GM23248 (cell line): Measurements from ENCODE around the gene RNF207. TPM values are rescaled to one million over a fixed set of nuclear protein-coding genes. Genes with fewer than 3 reads are reported as not detected.

ENCODE experiments used
- DNase-seq: peaks from one replicate; pipeline ENCODE4 v3.0.0-alpha.2; 2015
- H2AFZ ChIP-seq: fragments of 200-600 bp; sonication (generic); 2 replicates; pipeline ENCODE4 v1.6.1; 2016; ENCODE audit warnings: antibody characterized with exemption
- H3F3A ChIP-seq: fragments of 200-600 bp; sonication (generic); 2 replicates; pipeline ENCODE4 v1.6.1; 2016; ENCODE audit warnings: mild to moderate bottlenecking, antibody characterized with exemption, mixed run types; ENCODE audit not compliant: insufficient read depth
- H3K27ac ChIP-seq: fragments of 200-600 bp; sonication (generic); 2 replicates; pipeline ENCODE4 v1.5.1; 2016; ENCODE audit warnings: mild to moderate bottlenecking
- H3K27me3 ChIP-seq: fragments of 200-600 bp; sonication (generic); replicated peaks from 2 replicates; pipeline ENCODE4 v1.6.1; 2016; ENCODE audit warnings: mild to moderate bottlenecking; ENCODE audit not compliant: insufficient read depth
- H3K36me3 ChIP-seq: fragments of 200-600 bp; sonication (generic); 2 replicates; pipeline ENCODE4 v1.6.1; 2016; ENCODE audit warnings: low read depth, mild to moderate bottlenecking
- H3K4me1 ChIP-seq: fragments of 200-600 bp; sonication (generic); 2 replicates; pipeline ENCODE4 v1.6.1; 2016; ENCODE audit warnings: mild to moderate bottlenecking; ENCODE audit not compliant: insufficient read depth
- H3K4me2 ChIP-seq: fragments of 200-600 bp; sonication (generic); one replicate; pipeline ENCODE4 v1.6.1; 2016; ENCODE audit warnings: mild to moderate bottlenecking; ENCODE audit not compliant: unreplicated experiment
- H3K4me3 ChIP-seq: fragments of 200-600 bp; sonication (generic); 2 replicates; pipeline ENCODE4 v1.5.1; 2016; ENCODE audit warnings: mild to moderate bottlenecking
- H3K79me2 ChIP-seq: fragments of 200-600 bp; sonication (generic); 2 replicates; pipeline ENCODE4 v1.6.1; 2016; ENCODE audit warnings: mild to moderate bottlenecking; ENCODE audit not compliant: insufficient read depth
- H3K9ac ChIP-seq: fragments of 200-600 bp; sonication (generic); 2 replicates; pipeline ENCODE4 v1.6.1; 2016; ENCODE audit warnings: mild to moderate bottlenecking
- H3K9me2 ChIP-seq: fragments of 200-600 bp; sonication (generic); 2 replicates; pipeline ENCODE4 v1.6.1; 2016; ENCODE audit warnings: mixed run types, mild to moderate bottlenecking, moderate library complexity; ENCODE audit not compliant: insufficient read depth
- H3K9me3 ChIP-seq: fragments of 200-600 bp; sonication (generic); one replicate; pipeline ENCODE4 v1.6.1; 2017; ENCODE audit warnings: low read depth
- H4K20me1 ChIP-seq: fragments of 200-600 bp; sonication (generic); 2 replicates; pipeline ENCODE4 v1.6.0; 2016; ENCODE audit not compliant: insufficient read depth
- EZH2 ChIP-seq: fragments of 200-600 bp; sonication (generic); IDR thresholded peaks from 2 replicates; pipeline ENCODE4 v1.6.1; 2018; ENCODE audit warnings: antibody characterized with exemption, mild to moderate bottlenecking; ENCODE audit not compliant: insufficient read depth, poor library complexity, severe bottlenecking
- EZH2phosphoT487 ChIP-seq: fragments of 200-600 bp; sonication (generic); IDR thresholded peaks from 2 replicates; pipeline ENCODE4 v1.6.1; 2018; ENCODE audit warnings: antibody characterized with exemption, moderate library complexity, mild to moderate bottlenecking, low read depth; ENCODE audit not compliant: insufficient read depth
- WGBS, 2 experiments: methylation state at CpG; one replicate each; pipeline ENCODE4 v1.1.6; 2015 to 2017; ENCODE audit warnings: low lambda C conversion rate in 2 of 2, low coverage in 1 of 2; ENCODE audit errors: missing lambda C conversion rate in 2 of 2; 5-methylcytosine and 5-hydroxymethylcytosine counted together
- in situ Hi-C: fragments of 300-500 bp; cut with MboI; formaldehyde crosslinking; loops from 2 replicates; pipeline ENCODE4 v1.15.0; 2020
- polyA plus RNA-seq: library from polyadenylated mRNA; unstranded; fragments of >200 nt; fragmentation: Nextera tagmentation; extraction: Ambion mirVana; gene quantifications from 2 replicates; pipeline ENCODE4 v1.2.1, GENCODE V29; 2016
- total RNA-seq: library from RNA; depleted of rRNA; stranded (reverse); fragments of >200 nt; shearing (Covaris generic); gene quantifications from 2 replicates; pipeline ENCODE4 v1.2.3, GENCODE V29; 2014

The RNF207 gene
- total and polyA plus RNA-seq, 2 experiments from 2014 or later = 8.6 to 30.3 TPM

DNA sequence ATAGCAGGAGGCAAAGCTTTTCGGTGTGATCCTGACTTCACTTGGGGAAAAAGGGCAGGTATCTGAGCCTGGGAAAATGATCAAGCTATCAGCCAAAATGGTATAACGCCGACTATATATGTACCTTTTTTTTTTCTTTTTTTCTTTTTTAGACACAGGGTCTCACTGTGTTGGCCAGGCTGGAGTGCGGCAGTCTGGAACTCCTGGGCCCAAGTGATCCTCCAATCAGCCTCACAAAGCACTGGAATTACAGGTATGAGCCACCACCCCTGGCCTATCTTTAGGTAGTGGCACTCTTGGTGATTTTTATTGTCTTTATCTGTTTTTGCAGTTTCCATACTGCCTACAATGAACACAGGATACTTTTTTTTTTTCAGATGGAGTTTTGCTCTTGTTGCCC lies 31.2 kb downstream of the RNF207 start:
- in situ Hi-C loops = no loop called here
- no peaks in the 10 kb centered on the region for H3F3A ChIP-seq
- TF ChIP-seq EZH2phosphoT487 = no peak
- no peak for TF ChIP-seq EZH2

GRCh38 chr1:6239213-6239752 lies 33.4 kb downstream of the RNF207 start:
- no peaks in the 10 kb centered on the region for H3K36me3 ChIP-seq
- H3K27ac ChIP-seq = no peak overlapping the region
- WGBS, 2 experiments = 63 to 66% methylated on average over 7 of the region's 7 CpGs
- H3K4me2 ChIP-seq = no peak overlapping the region
- H3K9me3 ChIP-seq = no peaks in the 10 kb centered on the region
- no peak overlapping the region for H3K4me3 ChIP-seq
- H3K27me3 ChIP-seq = peaks cover 23% of the 10 kb centered on the region
- no peak for DNase-seq
- no peaks in the 10 kb centered on the region for H3K9me2 ChIP-seq
- no peak for TF ChIP-seq EZH2phosphoT487
- no peak for TF ChIP-seq EZH2
- in situ Hi-C loops = no loop called here
- H3K9ac ChIP-seq = no peak overlapping the region
- H2AFZ ChIP-seq = no peak overlapping the region
- H3K4me1 ChIP-seq = 0 out of 2 replicates have a peak, but pooled peaks cover 4% of the 10 kb centered on the region
- peaks cover 10% of the 10 kb centered on the region for H3K79me2 ChIP-seq
- no peaks in the 10 kb centered on the region for H4K20me1 ChIP-seq
- H3F3A ChIP-seq = no peaks in the 10 kb centered on the region

More for the DNA sequence above, 31.2 kb downstream of the RNF207 start:
- Histone ChIP-seq H3K27me3 (peaks cover 11% of the 10 kb centered on the region; the same call in 1 of the 2 replicates), H4K20me1 (no peaks in the 10 kb centered on the region), H3K79me2 (peaks cover 31% of the 10 kb centered on the region), H3K36me3 (0 out of 2 replicates have a peak, but pooled peaks cover 7% of the 10 kb centered on the region), H3K9me2 (no peaks in the 10 kb centered on the region), H3K27ac (no peak overlapping the region), H3K9me3 (no peaks in the 10 kb centered on the region), H3K4me2 (no peak overlapping the region), H2AFZ (no peak overlapping the region), H3K4me3 (no peak overlapping the region), H3K9ac (no peak overlapping the region), H3K4me1 (0 out of 2 replicates have a peak, but pooled peaks cover 4% of the 10 kb centered on the region)
- DNase-seq = no peak
- 95 to 98% methylated on average over 4 of the region's 4 CpGs for WGBS, 2 experiments

DNA sequence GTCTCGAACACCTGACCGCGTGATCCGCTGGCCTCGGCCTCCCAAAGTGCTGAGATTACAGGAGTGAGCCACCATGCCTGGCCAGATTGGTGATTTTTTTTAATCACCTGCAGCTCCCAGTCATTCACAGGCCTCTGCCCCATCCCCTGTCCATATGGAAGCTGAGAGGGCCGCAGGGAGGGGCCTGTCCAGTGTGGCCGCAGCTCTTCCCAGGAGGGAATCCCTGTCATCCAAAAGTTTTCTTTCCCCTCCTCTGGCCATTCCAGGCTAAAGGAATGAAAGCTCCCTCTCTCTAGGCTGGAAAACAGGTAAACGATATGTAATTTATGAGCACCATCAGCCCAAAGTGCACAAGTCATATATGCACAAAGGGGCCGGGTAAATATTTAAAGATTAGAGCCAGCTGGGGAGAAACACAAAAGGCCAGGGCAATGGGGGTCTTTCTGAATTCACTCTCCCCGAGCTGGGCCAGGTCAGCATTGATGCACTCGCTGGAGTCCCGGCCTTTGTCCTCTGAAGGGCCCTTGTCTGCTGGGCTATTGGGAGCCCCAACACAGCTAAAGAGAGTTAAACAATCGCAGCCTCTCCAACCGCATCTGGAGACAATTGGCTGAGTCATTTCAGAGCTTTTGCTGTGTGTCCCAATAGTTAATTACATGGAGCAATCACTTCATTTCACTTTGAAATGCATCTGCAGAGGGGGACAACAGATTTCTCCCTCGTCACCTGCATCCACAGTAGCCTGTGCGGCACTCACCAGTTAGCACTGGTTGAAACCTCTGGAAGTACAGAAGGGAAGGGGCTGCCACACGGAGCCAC lies 34.2 kb downstream of the RNF207 start:
- Histone ChIP-seq H3K9ac (no peak overlapping the region), H3K79me2 (peaks cover 3% of the 10 kb centered on the region), H3F3A (no peaks in the 10 kb centered on the region), H3K27me3 (peaks cover 23% of the 10 kb centered on the region), H4K20me1 (no peaks in the 10 kb centered on the region), H3K36me3 (no peaks in the 10 kb centered on the region), H2AFZ (no peak overlapping the region), H3K9me3 (no peaks in the 10 kb centered on the region), H3K27ac (no peak overlapping the region), H3K4me1 (0 out of 2 replicates have a peak, but pooled peaks cover 4% of the 10 kb centered on the region), H3K4me3 (no peak overlapping the region), H3K4me2 (no peak overlapping the region), H3K9me2 (no peaks in the 10 kb centered on the region)
- 43 to 47% methylated on average over 17 of the region's 17 CpGs for WGBS, 2 experiments
- in situ Hi-C loops = no loop called here
- DNase-seq = peak; percentile 89
- TF ChIP-seq EZH2phosphoT487 = no peak
- no peak for TF ChIP-seq EZH2

DNA sequence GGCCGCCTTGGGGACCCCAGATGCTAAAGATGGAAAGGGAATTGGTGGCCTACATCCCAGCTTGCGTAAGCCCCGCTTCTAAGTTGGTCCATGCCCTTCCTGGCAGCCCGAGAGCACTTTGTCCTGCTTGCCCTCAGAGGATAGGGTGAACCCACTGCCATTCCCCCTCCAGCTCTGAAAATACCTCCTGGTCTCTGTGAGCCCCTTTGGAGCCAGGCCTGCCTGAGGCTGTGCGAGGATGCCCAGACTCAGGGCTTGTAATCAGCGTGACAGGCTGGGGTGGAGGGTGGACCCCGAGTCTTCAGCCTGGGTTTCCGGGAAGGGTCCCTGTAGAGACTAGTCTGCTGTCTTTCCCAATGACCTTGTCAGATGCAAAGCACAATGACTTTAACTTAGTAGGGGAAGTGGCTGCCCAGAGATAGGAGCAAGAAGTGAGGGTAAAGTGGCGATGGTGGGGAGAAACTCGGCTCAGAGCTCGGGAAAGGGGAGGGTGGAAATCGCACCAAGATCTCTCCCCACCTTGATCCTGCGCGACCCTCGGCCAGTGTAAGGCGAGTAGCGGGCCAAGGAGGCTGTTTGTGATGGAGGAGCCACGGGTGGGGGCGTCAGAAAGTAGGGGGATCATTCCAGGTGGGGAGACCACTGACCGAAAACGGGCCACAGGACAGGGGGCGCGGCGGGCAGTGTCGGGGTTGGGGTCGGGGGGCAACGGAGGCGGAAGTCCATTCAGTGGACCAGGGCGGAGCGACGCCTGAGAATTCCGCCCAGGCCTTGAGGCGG lies 35.4 kb downstream of the RNF207 start:
- Histone ChIP-seq H3K27ac (no peak overlapping the region), H4K20me1 (no peaks in the 10 kb centered on the region), H3F3A (no peaks in the 10 kb centered on the region), H3K36me3 (no peaks in the 10 kb centered on the region), H3K4me3 (no peak overlapping the region), H3K27me3 (peaks cover 23% of the 10 kb centered on the region), H2AFZ (no peak overlapping the region), H3K79me2 (no peaks in the 10 kb centered on the region), H3K9me3 (no peaks in the 10 kb centered on the region), H3K4me2 (no peak overlapping the region), H3K9me2 (no peaks in the 10 kb centered on the region), H3K4me1 (0 out of 2 replicates have a peak, but pooled peaks cover 4% of the 10 kb centered on the region), H3K9ac (no peak overlapping the region)
- no peak for TF ChIP-seq EZH2phosphoT487
- no peak for TF ChIP-seq EZH2
- 56 to 73% methylated on average over 20 to 33 of the region's 33 CpGs for WGBS, 2 experiments
- DNase-seq = no peak
- in situ Hi-C loops = no loop called here
